GM19025 (cell line): ENCODE measurements around the gene CERS4.
"Not testable (repeated sequence)": the region's sequence is repeated elsewhere in the genome, so short reads cannot be mapped to it uniquely, and the experiment has no call there.

Experiments
- ATAC-seq: cut with Tn5 transposase; IDR thresholded peaks from one replicate; pipeline ENCODE4 v1.9.1; 2021; ENCODE audit warnings: mild to moderate bottlenecking, low read depth, moderate library complexity; ENCODE audit not compliant: unreplicated experiment

CERS4 gene, protein sequence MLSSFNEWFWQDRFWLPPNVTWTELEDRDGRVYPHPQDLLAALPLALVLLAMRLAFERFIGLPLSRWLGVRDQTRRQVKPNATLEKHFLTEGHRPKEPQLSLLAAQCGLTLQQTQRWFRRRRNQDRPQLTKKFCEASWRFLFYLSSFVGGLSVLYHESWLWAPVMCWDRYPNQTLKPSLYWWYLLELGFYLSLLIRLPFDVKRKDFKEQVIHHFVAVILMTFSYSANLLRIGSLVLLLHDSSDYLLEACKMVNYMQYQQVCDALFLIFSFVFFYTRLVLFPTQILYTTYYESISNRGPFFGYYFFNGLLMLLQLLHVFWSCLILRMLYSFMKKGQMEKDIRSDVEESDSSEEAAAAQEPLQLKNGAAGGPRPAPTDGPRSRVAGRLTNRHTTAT

DNA sequence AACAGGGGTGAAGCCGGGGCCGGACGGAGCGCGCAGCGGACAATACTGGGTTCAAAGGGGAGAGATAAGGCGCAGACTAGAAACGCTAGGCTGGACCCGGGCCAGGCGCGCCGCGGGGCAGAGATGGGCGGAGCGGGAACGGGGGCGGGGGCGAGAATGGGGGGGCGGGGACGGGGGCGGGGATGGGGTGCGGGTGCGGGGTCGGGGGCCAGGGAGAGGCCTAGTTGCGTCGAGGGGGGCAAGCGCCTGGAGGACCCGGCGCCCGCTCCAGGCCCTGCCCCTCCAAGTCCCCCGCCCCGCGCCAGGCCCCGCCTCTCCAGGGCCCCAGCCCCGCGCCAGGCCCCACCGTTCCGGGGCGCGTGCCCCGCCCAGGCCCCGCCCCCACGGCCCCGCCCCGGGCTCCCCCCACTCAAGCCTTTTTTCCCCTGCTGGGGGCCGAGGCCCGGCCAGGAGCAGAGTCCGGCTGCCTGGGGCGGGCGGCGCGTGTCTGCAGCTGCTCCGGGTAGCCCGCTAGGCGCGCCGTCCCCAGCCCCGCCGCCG, at the start of gene CERS4:
TSS of gene CERS4 (plus strand) at position 449 of the 540 bp plus-strand sequence. CDS start 41,707 bp downstream, outside the sequence.
- ATAC-seq: peak; percentile 65

DNA sequence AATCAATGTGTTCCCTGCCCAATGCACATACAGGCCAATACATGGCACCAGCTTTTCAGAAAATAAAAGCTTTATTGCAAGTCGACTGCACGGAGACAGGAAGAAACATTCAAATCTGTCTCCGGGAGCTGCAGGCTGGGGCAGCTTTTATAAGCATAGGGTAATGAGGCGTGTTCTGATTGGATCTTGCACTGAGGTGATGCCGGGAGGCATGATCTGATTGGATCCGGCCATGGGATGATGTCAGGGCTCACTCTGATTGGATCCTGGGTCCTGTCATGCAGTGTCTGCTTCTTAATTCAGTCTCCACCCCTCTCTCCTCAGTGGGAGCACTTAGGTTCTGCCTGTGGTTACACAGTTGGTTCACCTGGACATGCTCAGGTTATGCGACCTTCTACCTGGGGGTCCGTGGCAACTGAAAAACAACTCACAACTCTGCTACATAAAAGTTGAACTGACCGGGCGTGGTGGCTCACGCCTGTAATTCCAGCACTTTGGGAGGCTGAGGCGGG, 48.0 kb upstream of the CERS4 start:
- no peak for ATAC-seq

DNA sequence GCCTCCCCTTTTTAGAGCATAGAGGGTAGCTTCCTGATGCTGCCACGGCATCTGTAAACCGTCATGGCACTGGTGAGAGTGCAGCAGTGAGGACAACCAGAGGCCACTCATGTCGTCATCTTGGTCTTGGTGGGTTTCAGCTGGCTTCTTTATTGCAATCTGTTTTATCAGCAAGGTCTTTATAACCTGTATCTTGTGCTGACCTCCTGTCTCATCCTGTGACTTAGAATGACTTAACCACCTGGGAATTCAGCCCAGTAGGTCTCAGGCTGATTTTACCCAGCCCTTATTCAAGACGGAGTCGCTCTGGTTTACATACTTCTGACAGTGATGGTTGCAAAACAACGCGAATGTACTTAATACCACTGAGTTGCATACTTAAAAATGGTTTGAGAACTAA, 45.4 kb upstream of the CERS4 start:
- no peak for ATAC-seq

DNA sequence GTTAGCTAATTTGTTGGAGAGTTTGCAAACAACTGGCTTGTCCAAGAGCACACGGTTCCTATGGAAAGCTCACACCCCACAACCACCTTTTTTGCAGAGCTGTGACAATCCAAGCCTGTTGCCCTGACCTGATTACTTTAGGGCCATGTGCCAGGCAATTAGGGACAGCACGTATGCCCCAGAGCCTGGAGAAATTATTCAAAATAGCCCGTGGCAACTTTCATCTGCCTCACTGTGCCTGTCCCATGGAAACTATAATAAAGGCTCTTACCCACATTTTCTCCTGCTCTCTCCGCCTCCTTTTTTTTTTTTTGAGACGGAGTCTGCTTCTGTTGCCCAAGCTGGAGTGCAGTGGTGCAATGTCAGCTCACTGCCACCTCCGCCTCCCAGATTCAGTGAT, 41.2 kb upstream of the CERS4 start:
- ATAC-seq: no peak

DNA sequence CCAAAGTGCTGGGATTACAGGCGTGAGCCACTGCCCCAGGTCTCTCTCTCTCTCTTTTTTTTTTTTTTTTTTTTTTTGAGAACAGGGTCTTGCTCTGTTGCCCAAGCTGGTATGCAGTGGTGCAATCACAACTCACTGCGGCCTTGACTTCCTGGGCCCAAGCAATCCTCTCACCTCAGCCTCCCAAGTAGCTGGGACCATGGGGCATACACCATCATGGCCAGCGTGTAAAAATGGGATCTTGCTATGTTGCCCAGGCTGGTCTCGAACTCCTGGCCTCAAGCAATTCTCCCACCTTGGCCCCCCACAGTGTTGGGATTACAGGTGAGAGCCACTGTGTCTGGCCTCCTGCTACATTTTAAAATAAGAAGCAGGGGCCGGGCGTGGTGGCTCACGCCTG, 40.6 kb upstream of the CERS4 start:
- no peak for ATAC-seq

DNA sequence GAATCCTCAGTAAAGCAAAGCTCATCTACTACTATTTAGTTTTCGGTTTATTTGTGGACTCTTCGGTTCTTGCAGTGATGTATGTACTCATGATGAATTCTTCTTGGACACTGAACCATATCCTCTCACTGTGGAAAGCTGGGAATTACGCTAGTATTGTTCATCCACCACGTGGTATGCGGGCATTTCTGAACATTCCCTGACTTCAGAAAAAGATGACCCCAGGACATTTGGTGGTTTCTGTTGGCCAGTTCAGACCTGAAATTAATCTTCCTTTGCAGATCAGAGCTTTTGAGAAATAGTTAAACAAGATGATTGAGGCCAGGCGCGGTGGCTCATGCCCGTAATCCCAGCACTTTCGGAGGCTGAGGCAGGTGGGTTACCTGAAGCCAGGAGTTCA, 34.5 kb upstream of the CERS4 start:
- no peak for ATAC-seq

DNA sequence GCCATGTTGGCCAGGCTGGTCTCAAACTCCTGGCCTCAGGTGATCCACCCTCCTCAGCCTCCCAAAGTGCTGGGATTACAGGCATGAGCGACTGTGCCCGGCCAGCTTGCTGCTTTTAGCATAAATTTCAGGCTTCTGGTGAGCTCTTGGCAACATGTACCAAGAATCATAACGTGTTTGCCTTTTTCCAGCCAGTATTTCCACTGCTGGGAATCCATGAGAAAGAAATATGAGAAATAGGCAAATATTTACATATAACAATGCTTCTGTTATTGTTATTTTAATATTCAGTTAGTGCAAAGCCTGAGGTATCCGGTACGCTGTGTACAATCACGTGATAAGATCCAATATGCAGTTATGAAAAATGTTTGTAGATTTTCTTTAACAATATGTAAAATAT, 29.2 kb upstream of the CERS4 start:
- ATAC-seq: no peak

DNA sequence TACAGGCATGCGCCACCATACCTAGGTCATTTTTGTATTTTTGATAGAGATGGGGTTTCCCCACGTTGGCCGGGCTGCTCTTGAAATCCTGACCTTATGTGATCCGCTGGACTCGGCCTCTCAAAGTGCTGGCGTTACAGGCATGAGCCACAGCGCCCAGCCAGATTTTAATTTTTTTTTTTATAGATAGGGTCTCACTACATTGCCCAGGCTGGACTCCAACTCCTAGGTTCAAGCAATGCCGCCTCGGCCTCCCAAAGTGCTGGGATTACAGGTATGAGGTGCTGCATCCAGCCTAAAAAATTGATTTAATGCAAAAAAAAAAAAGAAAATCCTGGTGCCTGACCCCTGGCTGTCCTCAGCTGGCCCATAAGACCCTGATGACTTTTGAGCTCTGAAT, 24.9 kb upstream of the CERS4 start:
- ATAC-seq: no peak

DNA sequence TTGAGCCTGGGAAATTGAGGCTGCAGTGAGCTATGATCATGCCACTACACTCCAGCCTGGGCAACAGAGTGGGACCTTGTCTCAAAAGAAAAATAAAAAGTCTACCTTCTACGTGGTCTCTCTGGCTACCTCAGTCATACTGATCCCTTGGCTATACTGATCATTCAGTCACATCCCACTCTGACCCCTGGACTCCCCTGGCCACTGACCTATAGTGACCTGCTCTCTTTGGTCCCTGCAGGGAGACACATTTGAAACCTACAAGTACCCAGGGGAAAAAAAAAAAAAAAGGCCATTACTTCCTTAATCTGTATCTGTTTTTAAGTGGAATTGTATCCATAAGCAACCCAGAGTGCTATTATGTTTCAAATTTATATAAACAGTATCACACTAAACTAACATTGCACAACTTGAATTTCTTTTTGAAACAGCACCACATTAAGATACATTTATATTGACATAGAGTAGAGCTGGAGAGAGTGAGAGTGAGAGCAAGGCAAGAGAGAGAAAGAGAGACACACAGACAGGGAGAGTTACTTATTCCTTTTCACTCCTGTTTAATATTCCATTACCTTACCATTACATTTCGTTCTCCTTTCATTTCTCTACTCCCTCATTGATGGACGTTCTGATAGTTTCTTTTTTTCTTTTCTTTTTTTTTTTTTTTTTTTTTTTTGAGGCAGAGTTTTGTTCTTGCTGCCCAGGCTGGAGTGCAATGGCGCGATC, 23.7 kb upstream of the CERS4 start:
- no peak for ATAC-seq

DNA sequence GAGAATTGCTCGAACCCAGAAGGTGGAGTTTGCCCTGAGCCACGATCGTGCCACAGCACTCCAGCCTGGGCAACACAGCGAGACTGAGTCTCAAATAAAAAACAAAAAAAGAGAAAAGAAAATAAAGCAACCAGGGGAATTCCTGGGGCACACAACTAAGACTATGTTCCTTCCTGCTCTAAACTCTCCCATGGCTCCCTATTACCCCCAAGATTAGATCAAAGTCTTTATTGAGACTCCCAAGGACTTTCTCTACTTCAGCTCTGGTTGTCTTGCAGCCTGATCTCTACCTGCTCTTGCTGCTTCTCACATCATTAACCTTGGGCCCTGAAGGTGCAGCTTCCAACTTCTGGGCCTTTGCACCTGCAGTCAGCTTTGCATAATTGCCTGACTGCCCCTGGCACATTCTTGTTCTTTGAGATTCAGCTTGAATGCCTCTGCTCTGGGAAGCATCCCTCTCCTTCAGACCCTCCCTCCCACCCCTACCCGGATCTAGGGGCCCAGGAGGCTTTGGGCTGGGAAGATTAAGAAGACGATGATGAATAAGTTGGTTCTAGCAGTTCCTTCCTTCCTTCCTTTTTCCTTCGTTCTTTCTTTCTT, 16.8 kb upstream of the CERS4 start:
- ATAC-seq: no peak

DNA sequence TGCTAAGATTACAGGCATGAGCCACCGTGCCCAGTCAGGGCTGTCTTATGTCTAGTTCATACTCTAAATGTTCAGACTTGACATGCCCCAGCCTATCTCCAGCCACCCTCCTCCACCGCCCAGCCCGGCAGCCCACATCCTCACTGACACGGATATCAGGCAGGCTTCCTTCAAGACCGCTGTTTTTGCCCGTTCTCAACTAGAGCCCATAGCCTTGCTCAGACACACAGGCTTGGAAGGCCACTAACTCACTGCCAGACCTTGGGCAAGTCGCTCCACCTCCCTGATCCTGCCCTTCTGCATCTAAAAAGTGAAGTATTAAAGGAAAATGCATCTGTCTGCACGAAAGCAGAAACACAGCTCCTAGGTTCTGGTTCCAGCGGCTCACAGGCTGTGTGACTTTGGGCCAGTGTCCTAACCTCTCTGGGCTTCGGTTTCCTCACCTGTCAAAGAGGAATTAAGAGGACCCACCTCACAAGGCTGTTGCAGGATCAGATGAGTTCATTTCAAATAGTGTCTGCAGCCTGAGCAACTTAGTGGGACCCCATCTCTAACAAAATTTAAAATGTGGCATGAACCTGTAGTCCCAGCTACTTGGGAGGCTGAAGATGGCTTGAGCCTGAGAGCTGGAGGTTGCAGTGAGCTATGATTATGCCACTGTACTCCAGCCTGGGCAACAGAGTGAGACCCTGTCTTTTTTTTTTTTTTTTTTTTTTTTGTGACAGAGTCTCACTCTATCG, 14.5 kb upstream of the CERS4 start:
- ATAC-seq: no peak

DNA sequence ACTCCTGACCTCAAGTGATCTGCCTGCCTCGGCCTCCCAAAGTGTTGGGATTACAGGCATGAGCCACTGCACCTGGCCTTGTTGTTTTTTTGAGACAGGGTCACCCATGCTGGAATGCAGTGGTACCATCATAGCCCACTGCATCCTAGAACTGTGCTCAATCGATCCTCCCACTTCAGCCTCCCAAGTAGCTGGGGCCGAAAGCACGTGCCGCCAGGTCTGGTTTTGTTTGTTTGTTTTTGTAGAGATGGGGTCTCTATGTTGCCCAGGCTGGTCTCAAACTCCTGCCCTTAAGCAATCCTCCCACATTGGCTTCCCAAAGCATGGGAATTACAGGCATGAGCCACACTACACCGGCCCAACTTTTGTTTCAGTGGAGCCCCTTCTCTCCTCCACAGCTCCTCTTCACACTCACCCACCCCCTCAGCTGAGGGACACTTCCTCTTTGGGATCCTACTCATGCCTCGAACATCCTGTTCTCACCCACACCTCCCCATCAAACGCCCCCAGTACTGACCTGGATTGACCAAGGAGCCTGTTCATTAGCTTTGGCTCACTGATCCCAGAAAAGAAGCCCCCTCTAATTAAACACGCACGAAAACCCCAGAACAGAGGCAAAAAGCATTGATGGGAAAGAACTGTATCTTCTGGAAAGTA, 12.8 kb upstream of the CERS4 start:
- no peak for ATAC-seq

DNA sequence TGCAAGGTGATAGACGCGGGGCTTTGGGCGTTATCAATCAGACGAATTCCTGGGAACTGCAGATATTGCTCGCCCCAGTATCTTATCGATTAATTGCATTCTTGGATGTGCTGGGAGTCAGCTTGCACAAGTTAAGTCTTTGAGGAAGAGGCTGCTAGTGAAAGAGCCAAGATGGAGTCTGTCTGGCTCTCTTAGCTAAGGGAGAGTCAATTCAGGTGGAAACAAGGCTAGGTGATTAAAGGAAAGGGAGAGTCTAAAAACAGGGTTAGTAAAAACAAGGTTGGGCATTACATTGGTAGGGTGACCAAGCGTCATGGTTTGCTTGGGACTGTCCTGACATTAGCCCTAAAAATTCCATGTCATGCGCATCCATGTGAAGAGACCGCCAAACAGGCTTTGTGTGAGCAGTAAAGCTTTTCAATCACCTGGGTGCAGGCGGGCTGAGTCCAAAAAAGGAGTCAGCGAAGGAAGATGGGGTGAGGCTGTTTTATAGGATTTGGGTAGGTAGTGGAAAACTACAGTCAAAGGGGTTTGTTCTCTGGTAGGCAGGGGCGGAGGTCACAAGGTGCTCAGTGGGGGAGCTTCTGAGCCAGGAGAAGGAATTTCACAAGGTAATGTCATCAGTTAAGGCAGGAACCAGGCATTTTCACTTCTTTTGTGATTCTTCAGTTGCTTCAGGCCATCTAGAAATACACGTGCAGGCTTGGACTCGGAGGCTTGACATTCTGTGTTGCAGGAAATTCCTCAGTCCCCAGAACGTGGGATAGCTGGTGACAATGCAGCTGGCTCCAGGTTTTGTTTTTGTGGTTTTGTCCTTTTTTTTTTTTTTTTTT, 5.7 kb upstream of the CERS4 start:
- ATAC-seq: not testable (repeated sequence)

DNA sequence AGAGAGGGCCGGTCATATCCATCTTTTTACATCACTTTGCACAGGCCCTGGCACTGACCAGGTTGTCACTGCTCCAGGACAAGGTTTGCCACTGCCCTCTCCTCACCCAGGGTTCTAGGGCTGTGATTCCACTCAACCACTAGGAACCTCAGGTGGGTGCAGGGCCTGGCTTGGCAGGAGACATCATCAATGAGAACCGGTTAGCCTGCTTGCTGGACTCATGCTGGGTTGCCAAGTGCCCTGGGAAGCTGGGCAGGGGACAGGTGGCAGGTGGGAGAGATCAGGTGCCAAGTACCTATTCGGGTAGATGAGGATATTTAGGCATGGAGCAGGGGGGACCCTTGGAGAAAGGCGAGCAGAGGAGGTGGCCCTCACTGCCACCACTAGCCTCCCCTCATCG, 4.2 kb upstream of the CERS4 start:
- no peak for ATAC-seq

DNA sequence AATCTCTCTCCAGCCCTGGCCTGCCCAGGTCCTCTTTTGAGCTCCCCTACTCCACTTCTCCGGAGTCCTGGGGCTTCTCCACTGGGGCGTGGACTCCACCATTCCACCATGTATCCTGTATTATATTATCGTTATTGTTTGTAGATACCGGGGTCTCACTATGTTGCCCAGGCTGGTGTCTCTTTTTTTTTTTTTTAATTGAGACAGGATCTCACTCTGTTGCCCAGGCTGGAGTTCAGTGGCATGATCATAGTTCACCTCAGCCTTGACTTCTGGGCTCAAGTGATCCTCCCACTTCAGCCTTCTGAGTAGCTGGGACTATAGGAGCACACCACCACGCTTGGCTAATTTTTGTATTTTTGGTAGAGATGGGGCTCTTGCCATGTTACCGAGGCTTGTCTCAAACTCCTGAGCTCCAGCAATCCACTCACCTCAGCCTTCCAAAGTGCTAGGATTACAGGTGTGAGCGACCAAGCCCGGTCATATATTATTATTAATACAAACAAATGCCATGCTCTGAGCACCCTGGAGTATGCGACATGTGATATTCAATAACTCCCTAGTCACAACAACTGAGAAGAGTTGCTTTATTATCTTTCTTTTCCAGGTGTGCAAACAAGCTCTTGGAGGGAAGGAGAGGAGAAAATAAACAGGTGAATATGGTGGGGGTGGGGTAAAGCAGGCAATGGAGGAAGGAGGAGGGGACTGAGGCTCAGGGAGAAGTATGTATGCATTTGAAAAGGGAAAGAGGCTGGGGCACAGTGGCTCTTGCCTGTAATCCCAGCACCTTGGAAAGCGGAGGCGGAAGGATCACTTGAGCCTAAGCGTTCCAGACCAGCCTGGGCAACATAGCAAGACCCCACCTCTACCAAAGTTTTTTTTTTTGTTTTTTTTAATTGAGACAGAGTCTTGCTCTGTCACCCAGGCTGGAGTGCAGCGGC, 2.8 kb upstream of the CERS4 start:
- no peak for ATAC-seq

DNA sequence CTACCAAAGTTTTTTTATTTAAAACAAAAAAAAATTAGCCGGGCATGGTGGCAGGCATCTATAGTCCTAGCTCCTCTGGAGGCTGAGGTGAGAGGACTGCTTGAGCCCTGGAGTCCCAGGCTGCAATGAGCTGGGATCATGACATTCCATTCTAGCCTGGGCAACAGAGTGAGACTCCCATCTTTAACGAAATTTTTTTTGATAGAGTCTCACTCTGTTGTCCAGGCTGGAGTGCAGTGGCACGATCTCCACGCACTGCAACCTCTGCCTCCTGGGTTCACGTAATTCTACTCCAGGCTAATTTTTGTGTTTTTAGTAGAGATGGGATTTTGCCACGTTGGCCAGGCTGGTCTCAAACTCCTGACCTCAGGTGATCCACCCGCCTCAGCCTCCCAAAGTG, 1.8 kb upstream of the CERS4 start:
- not testable (repeated sequence) for ATAC-seq

DNA sequence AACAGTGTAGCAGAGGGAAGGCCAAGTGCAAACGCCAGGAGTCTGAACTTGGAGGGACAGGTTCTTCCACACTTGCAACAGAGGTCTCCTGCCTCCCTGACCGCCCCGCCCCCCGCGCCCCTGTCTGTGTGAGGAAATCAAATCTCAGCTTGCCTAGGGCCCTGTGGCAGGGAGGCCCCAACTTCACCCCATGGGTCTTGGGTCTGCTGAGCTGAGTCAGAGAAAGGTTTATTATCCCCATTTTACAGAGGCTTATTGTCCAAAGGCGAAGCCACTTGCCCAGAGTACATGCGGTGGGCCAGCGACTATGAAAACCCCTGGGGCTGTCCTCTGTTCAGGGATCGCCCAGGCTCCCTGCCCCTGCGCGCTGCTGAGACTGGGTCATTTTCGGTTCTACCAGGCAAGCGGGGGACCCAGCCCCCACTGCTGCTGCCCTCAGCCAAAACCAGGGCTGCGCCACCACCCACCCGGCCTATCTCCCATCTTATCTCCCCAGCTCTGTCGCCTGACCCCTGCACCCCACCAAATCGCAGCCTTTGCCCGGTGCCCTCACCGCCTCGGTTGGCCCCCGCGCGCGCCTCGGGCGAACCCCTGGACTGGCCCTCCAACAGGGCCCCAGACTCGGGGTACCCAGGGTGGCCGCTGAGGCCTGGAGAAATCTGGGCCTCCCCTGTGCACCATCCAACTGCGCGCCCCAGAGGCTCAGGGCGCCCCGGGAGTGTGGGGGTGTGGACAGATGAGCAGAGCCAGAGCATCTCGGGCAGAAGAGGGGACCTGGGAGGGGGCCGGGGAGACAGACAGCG, 850 bp upstream of the CERS4 start:
- peak; percentile 5 for ATAC-seq
